Osteocyte (in vitro differentiated cells): ENCODE measurements around the gene RDH13. TPM values are rescaled to one million over a fixed set of nuclear protein-coding genes. Genes with fewer than 3 reads are reported as not detected.

Experiments used
- DNase-seq: peaks from one replicate; pipeline ENCODE4 v3.0.0; 2021; ENCODE audit warnings: mixed read lengths; ENCODE audit not compliant: unreplicated experiment; ENCODE audit errors: extremely low spot score
- H3K27ac Mint-ChIP-seq: one replicate; pipeline ENCODE4 v1.8.0; 2021; ENCODE audit warnings: mild to moderate bottlenecking, mixed read lengths; ENCODE audit not compliant: unreplicated experiment
- H3K27me3 Mint-ChIP-seq: one replicate; pipeline ENCODE4 v1.8.0; 2021; ENCODE audit warnings: mixed read lengths; ENCODE audit not compliant: unreplicated experiment
- H3K36me3 Mint-ChIP-seq: one replicate; pipeline ENCODE4 v1.8.0; 2021; ENCODE audit warnings: mixed read lengths; ENCODE audit not compliant: unreplicated experiment
- H3K4me1 Mint-ChIP-seq: one replicate; pipeline ENCODE4 v1.8.0; 2021; ENCODE audit warnings: mixed read lengths; ENCODE audit not compliant: unreplicated experiment
- H3K4me3 Mint-ChIP-seq: one replicate; pipeline ENCODE4 v1.8.0; 2021; ENCODE audit warnings: mild to moderate bottlenecking, moderate library complexity, mixed read lengths; ENCODE audit not compliant: unreplicated experiment
- H3K9me3 Mint-ChIP-seq: one replicate; pipeline ENCODE4 v1.8.0; 2021; ENCODE audit warnings: mixed read lengths; ENCODE audit not compliant: unreplicated experiment
- total RNA-seq: library from RNA; stranded (reverse); gene quantifications from 2 replicates; pipeline ENCODE4 v1.2.1, GENCODE V29; 2021
- TF ChIP-seq, protein P1 (sequence below): fragments of 200-600 bp; sonication (generic); IDR thresholded peaks from 2 replicates; pipeline ENCODE4 v1.5.0; 2021; ENCODE audit warnings: antibody characterized with exemption, mild to moderate bottlenecking, moderate library complexity

Gene RDH13
- total RNA-seq, 1 donor from 2014 or later = 15.1 TPM

DNA sequence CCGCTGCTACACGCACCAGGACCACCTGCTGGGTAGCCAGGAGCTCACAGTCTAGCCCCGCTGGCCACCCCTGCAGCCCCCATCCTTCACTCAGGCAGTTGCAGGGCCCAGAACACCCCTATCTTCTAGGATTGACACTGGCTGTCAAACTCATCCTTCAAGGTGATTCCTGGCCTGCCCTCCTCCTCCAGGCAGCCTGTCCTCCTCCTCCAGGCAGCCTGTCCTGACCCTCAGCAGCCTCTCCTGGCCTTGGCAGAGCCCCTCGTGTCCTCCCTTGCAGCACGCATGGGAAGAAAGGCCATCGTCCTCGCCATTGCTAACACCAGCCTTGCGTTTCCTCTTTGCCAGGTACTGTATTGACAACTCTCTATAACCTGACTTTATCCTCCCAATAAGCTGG, 9.0 kb upstream of the RDH13 start:
- H3K9me3 Mint-ChIP-seq = no peaks in the 10 kb centered on the region
- H3K27me3 Mint-ChIP-seq = peaks cover 40% of the 10 kb centered on the region
- H3K4me3 Mint-ChIP-seq = no peak overlapping the region
- no peak overlapping the region for H3K27ac Mint-ChIP-seq
- no peak for DNase-seq
- H3K4me1 Mint-ChIP-seq = peaks cover 10% of the 10 kb centered on the region
- TF ChIP-seq, protein P1, sequence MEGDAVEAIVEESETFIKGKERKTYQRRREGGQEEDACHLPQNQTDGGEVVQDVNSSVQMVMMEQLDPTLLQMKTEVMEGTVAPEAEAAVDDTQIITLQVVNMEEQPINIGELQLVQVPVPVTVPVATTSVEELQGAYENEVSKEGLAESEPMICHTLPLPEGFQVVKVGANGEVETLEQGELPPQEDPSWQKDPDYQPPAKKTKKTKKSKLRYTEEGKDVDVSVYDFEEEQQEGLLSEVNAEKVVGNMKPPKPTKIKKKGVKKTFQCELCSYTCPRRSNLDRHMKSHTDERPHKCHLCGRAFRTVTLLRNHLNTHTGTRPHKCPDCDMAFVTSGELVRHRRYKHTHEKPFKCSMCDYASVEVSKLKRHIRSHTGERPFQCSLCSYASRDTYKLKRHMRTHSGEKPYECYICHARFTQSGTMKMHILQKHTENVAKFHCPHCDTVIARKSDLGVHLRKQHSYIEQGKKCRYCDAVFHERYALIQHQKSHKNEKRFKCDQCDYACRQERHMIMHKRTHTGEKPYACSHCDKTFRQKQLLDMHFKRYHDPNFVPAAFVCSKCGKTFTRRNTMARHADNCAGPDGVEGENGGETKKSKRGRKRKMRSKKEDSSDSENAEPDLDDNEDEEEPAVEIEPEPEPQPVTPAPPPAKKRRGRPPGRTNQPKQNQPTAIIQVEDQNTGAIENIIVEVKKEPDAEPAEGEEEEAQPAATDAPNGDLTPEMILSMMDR = no peak
- no peaks in the 10 kb centered on the region for H3K36me3 Mint-ChIP-seq

DNA sequence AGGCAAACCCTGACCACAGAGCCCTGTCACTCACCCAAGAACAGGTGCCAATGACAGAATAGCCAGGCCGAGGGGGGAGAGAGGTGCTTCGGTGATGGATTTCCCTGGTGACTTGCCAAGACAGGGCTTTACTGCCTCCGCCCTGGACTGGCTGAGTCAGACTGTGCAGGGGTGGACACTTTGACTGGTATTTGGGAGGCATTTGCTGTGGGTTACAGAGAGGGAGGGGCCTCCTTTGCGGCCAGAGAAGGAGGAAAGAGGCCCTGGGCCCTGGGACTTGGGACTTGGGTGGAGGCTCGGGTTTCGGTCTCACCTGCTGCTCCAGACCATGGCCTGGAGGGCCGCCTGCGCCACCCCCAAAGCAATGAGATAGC, 8.2 kb upstream of the RDH13 start:
- H3K27me3 Mint-ChIP-seq = peaks cover 42% of the 10 kb centered on the region
- no peak for DNase-seq
- TF ChIP-seq, protein P1 = no peak

DNA sequence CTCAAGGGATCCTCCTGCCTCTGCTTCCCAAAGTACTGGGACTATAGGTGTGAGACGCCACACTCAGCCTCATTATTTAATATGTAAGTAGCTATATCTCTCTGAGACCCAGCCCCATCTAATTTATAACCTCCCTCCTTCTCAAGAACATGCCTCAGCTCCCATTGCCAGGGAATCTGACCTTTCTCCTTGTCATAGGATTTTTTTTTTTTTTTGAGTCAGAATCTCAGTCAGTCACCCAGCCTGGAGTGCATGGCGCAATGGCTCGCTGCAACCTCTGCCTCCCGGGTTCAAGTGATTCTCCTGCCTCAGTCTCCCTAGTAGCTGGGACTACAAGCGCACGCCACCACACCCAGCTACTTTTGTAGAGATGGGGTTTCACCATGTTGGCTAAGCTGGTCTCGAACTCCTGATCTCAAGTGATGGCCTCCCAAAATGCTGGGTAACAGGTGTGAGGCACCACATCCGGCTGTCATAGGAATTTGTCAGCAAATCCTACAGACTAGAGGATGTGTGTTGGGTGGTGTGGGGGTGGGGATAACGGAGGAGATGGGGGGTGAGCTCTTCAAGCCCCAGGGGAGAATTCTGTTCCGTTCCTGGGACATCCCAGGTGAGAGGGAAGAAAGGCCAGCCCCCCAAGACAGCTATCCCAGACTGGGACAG, 7.6 kb upstream of the RDH13 start:
- Mint-ChIP-seq H3K27me3 (peaks cover 46% of the 10 kb centered on the region), H3K9me3 (no peaks in the 10 kb centered on the region), H3K27ac (no peak overlapping the region), H3K4me1 (peaks cover 10% of the 10 kb centered on the region), H3K36me3 (no peaks in the 10 kb centered on the region), H3K4me3 (peak overlapping the region; percentile 32)
- no peak for DNase-seq
- TF ChIP-seq, protein P1 = no peak

More for the DNA sequence above, 8.2 kb upstream of the RDH13 start:
- Mint-ChIP-seq H3K9me3 (no peaks in the 10 kb centered on the region), H3K36me3 (no peaks in the 10 kb centered on the region), H3K27ac (no peak overlapping the region), H3K4me3 (no peak overlapping the region), H3K4me1 (peaks cover 10% of the 10 kb centered on the region)

DNA sequence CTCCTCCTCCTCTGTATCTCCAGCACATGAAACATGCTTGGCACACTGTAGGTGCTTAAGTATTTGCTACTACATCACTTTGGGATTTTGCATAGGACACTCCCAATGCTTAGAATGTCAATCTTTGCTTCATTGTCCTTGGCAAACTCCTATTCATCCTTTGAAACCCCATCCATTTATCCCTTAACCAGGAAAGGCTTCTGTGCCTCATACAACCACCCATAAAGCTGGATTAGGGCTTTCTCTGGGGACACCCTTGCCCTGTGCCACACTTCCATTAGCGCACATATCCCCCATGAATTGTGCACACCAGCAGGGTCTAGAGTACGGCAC, 6.9 kb upstream of the RDH13 start:
- H3K4me3 Mint-ChIP-seq = no peak overlapping the region
- DNase-seq = no peak
- H3K36me3 Mint-ChIP-seq = no peaks in the 10 kb centered on the region
- no peak overlapping the region for H3K27ac Mint-ChIP-seq
- H3K27me3 Mint-ChIP-seq = peaks cover 42% of the 10 kb centered on the region
- TF ChIP-seq, protein P1 = no peak
- H3K4me1 Mint-ChIP-seq = peaks cover 10% of the 10 kb centered on the region
- no peaks in the 10 kb centered on the region for H3K9me3 Mint-ChIP-seq

DNA sequence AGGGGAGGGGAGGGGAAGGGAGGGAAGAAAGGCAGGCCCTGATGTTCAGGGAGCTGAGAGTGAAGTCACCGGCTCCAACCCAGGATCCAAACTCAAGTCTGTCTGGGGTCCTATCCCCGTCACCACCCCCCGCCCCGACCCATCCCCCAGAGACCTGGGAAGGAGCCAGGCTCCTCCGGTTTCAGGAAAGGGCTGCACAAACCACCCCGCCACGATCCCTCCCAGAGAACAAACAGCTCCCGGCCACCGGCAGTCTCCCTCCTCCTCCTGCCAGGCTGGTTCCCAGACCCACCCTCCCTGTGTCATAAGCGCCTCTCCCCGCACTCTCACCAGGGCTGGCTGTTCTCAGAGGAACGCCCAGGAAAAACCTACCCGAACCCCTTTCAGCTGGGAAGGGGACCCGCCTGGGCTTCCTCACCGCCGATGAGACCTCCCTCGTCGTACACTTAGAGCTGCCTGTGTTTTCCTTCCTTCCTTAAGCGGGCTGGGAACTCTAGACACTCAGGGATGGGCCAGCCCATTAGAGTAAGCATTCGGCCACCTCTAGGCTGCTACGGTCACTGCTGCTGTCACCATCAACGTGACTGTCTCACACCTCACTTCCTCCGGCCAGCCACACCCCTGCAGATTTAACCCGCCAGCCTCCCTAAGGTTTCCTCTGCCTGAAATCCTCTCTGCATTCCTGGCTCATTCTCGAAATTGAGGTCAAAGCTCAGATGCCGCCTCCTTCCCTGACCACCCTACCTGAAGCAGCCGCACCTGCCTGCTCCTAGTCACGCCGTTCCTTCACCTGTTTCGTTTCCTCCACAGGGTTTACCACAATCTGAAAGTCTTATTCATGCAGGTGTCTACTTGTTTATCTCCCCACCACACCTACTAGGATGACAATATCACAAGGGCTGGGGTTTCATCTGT, 6.3 kb upstream of the RDH13 start:
- H3K4me1 Mint-ChIP-seq = peaks cover 10% of the 10 kb centered on the region
- H3K27ac Mint-ChIP-seq = peak overlapping the region; percentile 83
- H3K9me3 Mint-ChIP-seq = no peaks in the 10 kb centered on the region
- H3K4me3 Mint-ChIP-seq = peak overlapping the region; percentile 72
- peaks cover 43% of the 10 kb centered on the region for H3K27me3 Mint-ChIP-seq
- no peaks in the 10 kb centered on the region for H3K36me3 Mint-ChIP-seq
- TF ChIP-seq, protein P1 = no peak
- DNase-seq = no peak
